BLaER1 (cell line): Measurements from ENCODE around the gene SP7.
"Not testable (repeated sequence)": the region's sequence is repeated elsewhere in the genome, so short reads cannot be mapped to it uniquely, and the experiment has no call there.

ENCODE experiments used
- H3K27ac ChIP-seq: shearing (Covaris generic); formaldehyde crosslinking; 2 replicates; pipeline ENCODE4 v1.8.1; 2022
- H3K27me3 ChIP-seq: shearing (Covaris generic); formaldehyde crosslinking; 2 replicates; pipeline ENCODE4 v1.8.1; 2022
- H3K36me3 ChIP-seq: shearing (Covaris generic); formaldehyde crosslinking; 2 replicates; pipeline ENCODE4 v1.8.1; 2022
- H3K4me1 ChIP-seq: shearing (Covaris generic); formaldehyde crosslinking; 2 replicates; pipeline ENCODE4 v1.8.1; 2022
- H3K4me2 ChIP-seq: shearing (Covaris generic); formaldehyde crosslinking; 2 replicates; pipeline ENCODE4 v1.8.1; 2022
- H3K4me3 ChIP-seq: shearing (Covaris generic); formaldehyde crosslinking; 2 replicates; pipeline ENCODE4 v1.8.1; 2022
- H3K9ac ChIP-seq: shearing (Covaris generic); formaldehyde crosslinking; 2 replicates; pipeline ENCODE4 v1.8.1; 2022
- H3K9me3 ChIP-seq: shearing (Covaris generic); formaldehyde crosslinking; 2 replicates; pipeline ENCODE4 v1.8.1; 2022
- H4K20me1 ChIP-seq: shearing (Covaris generic); formaldehyde crosslinking; 2 replicates; pipeline ENCODE4 v1.8.1; 2022
- Cebpa-rat ChIP-seq: shearing (Covaris generic); IDR thresholded peaks from 2 replicates; pipeline ENCODE4 v1.8.1; 2022

Gene SP7

DNA sequence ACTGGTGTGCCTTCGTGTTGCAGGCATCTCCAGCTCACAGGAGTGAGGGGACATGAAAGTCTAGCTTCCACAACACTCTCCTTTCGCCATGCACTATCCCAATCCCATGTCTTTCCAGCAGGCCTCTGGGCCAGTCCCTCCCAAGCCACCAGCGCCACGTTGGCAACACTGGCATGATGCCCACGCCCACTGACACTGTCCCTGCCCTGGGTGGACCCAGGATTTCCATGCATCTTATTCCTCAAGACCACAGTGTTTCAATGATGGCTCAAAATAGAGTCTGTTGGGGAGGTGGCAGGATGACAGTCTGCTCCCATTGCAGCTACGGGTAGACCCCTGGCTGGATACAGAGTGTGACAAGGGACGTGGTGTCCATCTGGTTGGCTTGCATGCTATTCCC lies 2.3 kb downstream of the SP7 start:
- Histone ChIP-seq H3K9me3 (no peaks in the 10 kb centered on the region), H3K27ac (no peak overlapping the region), H3K4me3 (no peak overlapping the region), H3K4me1 (peaks cover 59% of the 10 kb centered on the region), H4K20me1 (no peaks in the 10 kb centered on the region), H3K4me2 (peak overlapping the region; percentile 88), H3K9ac (no peak overlapping the region), H3K36me3 (no peaks in the 10 kb centered on the region), H3K27me3 (peaks cover 53% of the 10 kb centered on the region)
- no peak for TF ChIP-seq Cebpa-rat

DNA sequence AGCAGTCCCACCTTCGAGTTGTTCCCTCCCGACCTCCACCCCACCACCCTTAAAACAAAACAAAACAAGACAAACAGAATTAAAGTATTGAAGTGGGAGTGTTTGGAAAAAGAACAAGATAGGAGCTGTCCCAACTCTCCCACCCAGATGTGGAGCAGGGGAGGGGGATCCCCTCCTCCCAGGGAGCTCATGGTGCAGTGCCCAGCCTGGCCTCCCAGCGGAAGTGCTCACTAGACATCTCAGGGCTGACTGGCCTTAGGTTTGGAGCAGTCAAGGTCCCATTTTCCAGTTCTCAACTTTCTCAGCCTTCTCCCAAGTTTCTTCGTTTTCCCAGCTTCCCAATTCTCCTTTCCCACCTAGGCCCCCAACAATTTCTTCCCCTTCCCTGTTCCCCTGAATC lies 2.9 kb downstream of the SP7 start:
- no peak for TF ChIP-seq Cebpa-rat
- H3K4me3 ChIP-seq, result 0 out of 2 replicates have a peak overlapping the region, but pooled peaks have one; percentile 9
- H3K9me3 ChIP-seq, result no peaks in the 10 kb centered on the region
- no peak overlapping the region for H3K9ac ChIP-seq
- H3K4me1 ChIP-seq, result peaks cover 57% of the 10 kb centered on the region
- peaks cover 48% of the 10 kb centered on the region for H3K27me3 ChIP-seq
- peak overlapping the region; percentile 88 for H3K4me2 ChIP-seq
- H3K27ac ChIP-seq, result peak overlapping the region; percentile 71; the same call in 1 of the 2 replicates
- no peaks in the 10 kb centered on the region for H3K36me3 ChIP-seq
- H4K20me1 ChIP-seq, result no peaks in the 10 kb centered on the region

GRCh38 chr12:53332744-53333143 lies 3.4 kb downstream of the SP7 start:
- Histone ChIP-seq H3K27me3 (peaks cover 43% of the 10 kb centered on the region), H3K4me1 (peaks cover 51% of the 10 kb centered on the region), H3K36me3 (no peaks in the 10 kb centered on the region), H4K20me1 (no peaks in the 10 kb centered on the region), H3K4me2 (peak overlapping the region; percentile 88), H3K27ac (peak overlapping the region; percentile 71), H3K9me3 (no peaks in the 10 kb centered on the region), H3K4me3 (0 out of 2 replicates have a peak overlapping the region, but pooled peaks have one; percentile 9), H3K9ac (peak overlapping the region; percentile 66)
- TF ChIP-seq Cebpa-rat, result no peak

DNA sequence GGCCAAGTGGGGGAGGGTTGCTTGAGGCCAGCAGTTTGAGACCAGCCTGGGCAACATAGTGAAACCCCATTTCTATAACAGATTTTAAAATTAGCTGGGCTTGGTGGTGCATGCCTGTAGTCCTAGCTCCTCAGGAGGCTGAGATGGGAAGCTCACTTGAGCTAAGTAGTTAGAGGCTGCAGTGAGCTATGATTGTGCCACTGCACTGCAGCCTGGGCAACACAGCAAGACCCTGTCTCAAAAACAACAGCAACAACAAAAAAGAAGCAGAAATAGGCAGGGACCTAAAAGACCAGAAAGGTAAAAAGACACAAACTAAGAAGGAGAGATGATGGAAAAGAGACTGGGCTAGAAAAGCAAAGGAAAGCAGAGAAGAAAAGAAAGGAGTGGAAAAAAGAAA lies 3.8 kb downstream of the SP7 start:
- H3K9me3 ChIP-seq, H3K4me3 ChIP-seq, H3K36me3 ChIP-seq, H4K20me1 ChIP-seq: not testable (repeated sequence)
- peak overlapping the region; percentile 88 for H3K4me2 ChIP-seq
- H3K27ac ChIP-seq, result peak overlapping the region; percentile 71; the same call in 1 of the 2 replicates
- peak overlapping the region; percentile 66 for H3K9ac ChIP-seq
- peaks cover 47% of the 10 kb centered on the region for H3K4me1 ChIP-seq
- H3K27me3 ChIP-seq, result peaks cover 40% of the 10 kb centered on the region

- H3K27ac ChIP-seq, result no peak overlapping the region
- H3K4me2 ChIP-seq, result no peak overlapping the region
- H4K20me1 ChIP-seq, result no peaks in the 10 kb centered on the region
- H3K36me3 ChIP-seq, result no peaks in the 10 kb centered on the region
- H3K4me1 ChIP-seq, result peaks cover 39% of the 10 kb centered on the region
- peaks cover 40% of the 10 kb centered on the region for H3K27me3 ChIP-seq
- no peak for TF ChIP-seq Cebpa-rat
- H3K9me3 ChIP-seq, result no peaks in the 10 kb centered on the region
- H3K4me3 ChIP-seq, result no peak overlapping the region
- H3K9ac ChIP-seq, result no peak overlapping the region
These were observed 5.5 kb downstream of the SP7 start for GRCh38 chr12:53330671-53331070.

DNA sequence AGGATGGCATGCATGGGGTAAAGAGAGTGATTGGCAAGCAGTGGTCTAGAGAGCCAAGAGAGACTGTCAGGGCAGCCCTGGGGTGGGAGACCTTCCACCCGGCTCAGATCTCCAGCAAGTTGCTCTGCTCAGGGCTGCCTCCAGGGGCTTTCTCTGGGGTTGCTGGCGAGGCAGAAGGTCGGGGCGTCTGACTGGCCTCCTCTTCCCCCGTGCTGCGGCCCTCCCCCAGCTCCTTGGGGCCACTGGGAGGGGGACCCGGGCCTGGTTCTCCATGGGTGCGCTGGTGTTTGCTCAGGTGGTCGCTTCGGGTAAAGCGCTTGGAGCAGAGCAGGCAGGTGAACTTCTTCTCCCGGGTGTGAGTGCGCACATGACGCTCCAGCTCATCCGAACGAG lies 8.1 kb downstream of the SP7 start:
- H3K36me3 ChIP-seq, result no peaks in the 10 kb centered on the region
- H3K4me3 ChIP-seq, result no peak overlapping the region
- H3K9ac ChIP-seq, result no peak overlapping the region
- TF ChIP-seq Cebpa-rat, result no peak
- no peak overlapping the region for H3K4me2 ChIP-seq
- no peaks in the 10 kb centered on the region for H3K9me3 ChIP-seq
- peaks cover 32% of the 10 kb centered on the region; the same call in 1 of the 2 replicates for H3K27me3 ChIP-seq
- H3K4me1 ChIP-seq, result peaks cover 32% of the 10 kb centered on the region
- H3K27ac ChIP-seq, result no peak overlapping the region
- H4K20me1 ChIP-seq, result no peaks in the 10 kb centered on the region

DNA sequence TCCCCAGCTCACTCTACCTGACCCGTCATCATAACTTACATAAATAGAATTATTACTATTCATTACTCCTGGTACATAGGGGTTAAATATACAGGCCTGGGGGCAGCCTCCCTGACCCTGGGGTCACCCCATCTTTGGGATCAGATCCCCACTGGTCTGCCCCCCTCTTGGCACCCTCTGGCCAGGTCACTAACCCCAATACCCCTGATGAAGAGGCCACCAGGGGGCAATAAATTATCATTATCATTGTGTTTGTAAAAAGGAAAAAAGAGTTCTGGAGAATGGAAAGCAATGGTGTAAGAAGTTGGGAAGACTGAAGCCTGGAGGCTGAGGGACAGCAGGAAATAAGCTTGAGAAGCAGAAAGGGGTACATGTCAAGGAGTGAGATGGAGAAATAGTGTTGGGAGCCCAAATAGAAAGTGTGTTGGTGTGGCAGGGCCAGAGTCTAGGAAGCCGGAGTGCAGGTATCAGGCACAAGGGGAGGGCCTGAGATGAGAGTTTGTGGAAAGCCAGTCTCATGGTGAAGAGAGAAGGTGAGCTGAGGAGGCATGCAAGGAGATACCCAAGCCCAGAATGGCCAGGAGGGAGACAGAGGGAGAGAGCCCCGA lies 8.6 kb downstream of the SP7 start:
- no peak overlapping the region for H3K4me2 ChIP-seq
- peaks cover 27% of the 10 kb centered on the region; the same call in 1 of the 2 replicates for H3K27me3 ChIP-seq
- no peak for TF ChIP-seq Cebpa-rat
- H3K4me3 ChIP-seq, result no peak overlapping the region
- no peaks in the 10 kb centered on the region for H3K36me3 ChIP-seq
- H3K9ac ChIP-seq, result no peak overlapping the region
- H3K9me3 ChIP-seq, result no peaks in the 10 kb centered on the region
- no peak overlapping the region for H3K27ac ChIP-seq
- no peaks in the 10 kb centered on the region for H4K20me1 ChIP-seq
- peaks cover 30% of the 10 kb centered on the region for H3K4me1 ChIP-seq

DNA sequence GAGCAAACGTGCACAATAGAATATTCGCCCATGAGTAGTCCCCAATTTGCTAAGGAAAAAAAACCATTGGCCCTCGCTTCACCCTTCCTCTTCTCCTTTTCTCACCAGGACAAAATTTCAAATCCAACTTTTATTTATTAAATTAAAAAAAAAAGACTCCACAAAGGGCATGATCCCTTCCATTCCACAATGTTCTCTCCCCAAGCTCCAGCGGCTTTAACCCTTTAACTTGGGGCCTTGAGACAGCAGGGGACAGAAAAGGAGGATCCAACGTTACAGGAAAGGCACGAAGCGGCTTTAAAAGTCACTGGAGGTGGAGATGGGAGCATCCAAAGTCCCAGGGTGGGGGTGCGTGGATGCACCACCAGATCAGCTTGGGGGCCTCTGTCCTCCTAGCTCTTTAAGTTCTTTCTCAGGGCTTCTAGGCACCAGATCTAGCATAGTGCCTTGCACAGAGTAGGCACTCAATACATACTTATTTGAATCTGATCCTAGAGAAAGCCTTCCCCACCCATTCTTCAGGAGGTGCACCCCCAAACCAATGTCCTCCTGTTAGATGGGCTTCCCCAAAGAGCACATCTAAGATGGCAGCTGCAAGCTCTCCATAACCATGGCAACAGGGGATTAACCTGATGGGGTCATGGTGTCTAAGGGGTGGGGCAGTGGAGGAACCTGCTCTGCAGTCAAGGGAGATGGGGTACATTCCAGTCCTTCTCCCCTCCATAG lies 9.5 kb downstream of the SP7 start:
- Histone ChIP-seq H3K27ac (no peak overlapping the region), H3K36me3 (no peaks in the 10 kb centered on the region), H4K20me1 (no peaks in the 10 kb centered on the region), H3K4me2 (peak overlapping the region; percentile 97), H3K4me3 (peak overlapping the region; percentile 77), H3K9ac (no peak overlapping the region), H3K27me3 (peaks cover 19% of the 10 kb centered on the region; the same call in 1 of the 2 replicates), H3K4me1 (peaks cover 33% of the 10 kb centered on the region), H3K9me3 (no peaks in the 10 kb centered on the region)
- TF ChIP-seq Cebpa-rat, result no peak

DNA sequence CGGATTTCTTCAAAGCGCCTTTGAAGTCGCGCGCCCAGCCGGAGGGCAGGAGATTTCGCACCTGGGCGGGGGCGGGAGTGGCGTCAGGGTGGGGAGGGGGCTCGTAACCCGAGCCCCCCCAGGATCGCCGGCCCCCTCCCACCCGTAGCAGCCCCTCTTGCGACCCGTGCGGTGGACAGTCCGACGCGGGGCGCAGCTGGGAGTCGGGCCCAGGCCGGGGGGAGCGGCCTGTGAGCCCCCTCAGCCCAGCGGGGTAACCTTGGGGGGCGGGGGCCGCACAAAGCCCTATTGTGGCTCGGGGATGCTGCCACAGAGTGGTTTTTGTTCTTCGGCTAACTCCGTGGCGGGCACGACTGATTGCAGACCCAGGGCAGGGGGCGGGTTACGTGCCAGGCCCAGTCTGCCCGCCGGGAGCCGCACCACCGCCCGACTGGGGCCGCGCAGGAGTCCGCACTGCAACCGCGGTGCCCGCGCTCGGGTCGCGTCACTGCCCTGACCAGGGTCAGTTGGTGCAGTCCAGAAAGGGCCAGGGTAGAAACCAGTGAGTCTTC lies 10.6 kb downstream of the SP7 start:
- Histone ChIP-seq H3K4me2 (peak overlapping the region; percentile 97), H3K9ac (peak overlapping the region; percentile 85), H4K20me1 (no peaks in the 10 kb centered on the region; the same call in 1 of the 2 replicates), H3K4me3 (peak overlapping the region; percentile 77), H3K27ac (peak overlapping the region; percentile 82), H3K36me3 (no peaks in the 10 kb centered on the region), H3K9me3 (no peaks in the 10 kb centered on the region), H3K27me3 (peaks cover 19% of the 10 kb centered on the region; the same call in 1 of the 2 replicates), H3K4me1 (peaks cover 38% of the 10 kb centered on the region)
- no peak for TF ChIP-seq Cebpa-rat
